GM23338 (cell line): ENCODE measurements around the gene ULBP1. TPM values are rescaled to one million over a fixed set of nuclear protein-coding genes. Genes with fewer than 3 reads are reported as not detected.
"Not testable (repeated sequence)": the region's sequence is repeated elsewhere in the genome, so short reads cannot be mapped to it uniquely, and the experiment has no call there.

Source experiments
- ATAC-seq: fragments of 200-7000 bp; cut with Tn5 transposase; 3 replicates; pipeline ENCODE4 v1.9.1; 2020
- DNase-seq: peaks from one replicate; pipeline ENCODE4 v3.0.0-alpha.2; 2015; ENCODE audit warnings: low spot score
- H2AFZ ChIP-seq: fragments of 200-600 bp; sonication (generic); 2 replicates; pipeline ENCODE4 v1.8.0; 2016; ENCODE audit warnings: antibody characterized with exemption, mild to moderate bottlenecking, moderate library complexity
- H3F3A ChIP-seq: fragments of 200-600 bp; sonication (generic); replicated peaks from 2 replicates; pipeline ENCODE4 v1.8.0; 2017; ENCODE audit warnings: antibody characterized with exemption, mixed run types, low read depth
- H3K27ac ChIP-seq: fragments of 200-600 bp; sonication (generic); 2 replicates; pipeline ENCODE4 v1.6.1; 2016; ENCODE audit warnings: low read depth
- H3K27me3 ChIP-seq: fragments of 200-600 bp; sonication (generic); 2 replicates; pipeline ENCODE4 v1.8.0; 2016; ENCODE audit warnings: mild to moderate bottlenecking, mixed run types, moderate library complexity; ENCODE audit not compliant: insufficient read depth
- H3K36me3 ChIP-seq: fragments of 200-600 bp; sonication (generic); 2 replicates; pipeline ENCODE4 v1.8.0; 2016; ENCODE audit warnings: mild to moderate bottlenecking; ENCODE audit not compliant: insufficient read depth
- H3K4me1 ChIP-seq: fragments of 200-600 bp; sonication (generic); 2 replicates; pipeline ENCODE4 v1.8.0; 2016; ENCODE audit warnings: mild to moderate bottlenecking, moderate library complexity; ENCODE audit not compliant: insufficient read depth
- H3K4me2 ChIP-seq: fragments of 200-600 bp; sonication (generic); 2 replicates; pipeline ENCODE4 v1.7.1; 2017; ENCODE audit warnings: mixed run types
- H3K4me3 ChIP-seq: fragments of 200-600 bp; sonication (generic); 2 replicates; pipeline ENCODE4 v1.6.1; 2016; ENCODE audit warnings: mixed run types
- H3K79me2 ChIP-seq: fragments of 200-600 bp; sonication (generic); replicated peaks from 2 replicates; pipeline ENCODE4 v1.8.0; 2017; ENCODE audit warnings: mild to moderate bottlenecking; ENCODE audit not compliant: insufficient read depth
- H3K9me2 ChIP-seq: fragments of 200-600 bp; sonication (generic); 2 replicates; pipeline ENCODE4 v1.8.0; 2017; ENCODE audit not compliant: insufficient read depth
- H4K20me1 ChIP-seq: fragments of 200-600 bp; sonication (generic); replicated peaks from 2 replicates; pipeline ENCODE4 v1.8.0; 2017; ENCODE audit warnings: mild to moderate bottlenecking; ENCODE audit not compliant: insufficient read depth
- H3K27ac Mint-ChIP-seq: 2 replicates; pipeline ENCODE4 v1.8.0; 2020; ENCODE audit warnings: inconsistent platforms, mild to moderate bottlenecking, moderate library complexity, mixed read lengths
- H3K27me3 Mint-ChIP-seq: 3 replicates; pipeline ENCODE4 v1.8.0; 2022; ENCODE audit warnings: low read depth, mild to moderate bottlenecking, moderate library complexity, mixed read lengths, inconsistent platforms; ENCODE audit not compliant: insufficient read depth, poor library complexity
- H3K36me3 Mint-ChIP-seq: 3 replicates; pipeline ENCODE4 v1.8.0; 2021; ENCODE audit warnings: low read depth, mild to moderate bottlenecking, inconsistent platforms, moderate library complexity, mixed read lengths
- H3K4me1 Mint-ChIP-seq: 3 replicates; pipeline ENCODE4 v1.8.0; 2020; ENCODE audit warnings: mild to moderate bottlenecking, inconsistent platforms, mixed read lengths
- H3K4me3 Mint-ChIP-seq: 3 replicates; pipeline ENCODE4 v1.8.0; 2021; ENCODE audit warnings: moderate library complexity, mild to moderate bottlenecking, inconsistent platforms, mixed read lengths
- H3K9me3 Mint-ChIP-seq: 3 replicates; pipeline ENCODE4 v1.8.0; 2020; ENCODE audit warnings: moderate library complexity, mild to moderate bottlenecking, inconsistent platforms, mixed read lengths
- CREB1 ChIP-seq: fragments of 250-450 bp; sonication (Bioruptor Pico); IDR thresholded peaks from 2 replicates; pipeline ENCODE4 v1.5.0; 2020; ENCODE audit warnings: low read depth, mild to moderate bottlenecking, moderate library complexity
- CTCF ChIP-seq, 2 experiments: fragments of 200-600 bp in 1 of 2; sonication (generic) in 1 of 2; conservative IDR thresholded peaks; 2 replicates each; pipeline versions ENCODE4 v1.5.1 to v1.6.1; 2016 to 2017; ENCODE audit warnings: antibody characterized with exemption in 2 of 2, low read depth in 2 of 2, mild to moderate bottlenecking in 2 of 2, moderate library complexity in 1 of 2
- ETS1 ChIP-seq: IDR thresholded peaks from 2 replicates; pipeline ENCODE4 v1.6.1; 2016; ENCODE audit warnings: antibody characterized with exemption
- EZH2 ChIP-seq: fragments of 200-600 bp; sonication (generic); IDR thresholded peaks from one replicate; pipeline ENCODE4 v1.8.0; 2017; ENCODE audit warnings: antibody characterized with exemption, mild to moderate bottlenecking, low read depth; ENCODE audit not compliant: unreplicated experiment
- EZH2phosphoT487 ChIP-seq: fragments of 200-600 bp; sonication (generic); IDR thresholded peaks from one replicate; pipeline ENCODE4 v1.8.1; 2018; ENCODE audit warnings: antibody characterized with exemption; ENCODE audit not compliant: unreplicated experiment
- JUNB ChIP-seq: IDR thresholded peaks from one replicate; pipeline ENCODE4 v1.6.1; 2016; ENCODE audit warnings: antibody characterized with exemption; ENCODE audit not compliant: unreplicated experiment
- POLR2AphosphoS5 ChIP-seq: IDR thresholded peaks from 2 replicates; pipeline ENCODE4 v1.6.1; 2016; ENCODE audit warnings: antibody characterized with exemption, low read depth
- REST ChIP-seq: IDR thresholded peaks from one replicate; pipeline ENCODE4 v1.6.1; 2018; ENCODE audit warnings: antibody characterized with exemption; ENCODE audit not compliant: unreplicated experiment
- STAT1 ChIP-seq: IDR thresholded peaks from one replicate; pipeline ENCODE4 v1.6.1; 2016; ENCODE audit warnings: antibody characterized with exemption; ENCODE audit not compliant: unreplicated experiment
- ZNF114 ChIP-seq: fragments of 250-450 bp; sonication (Bioruptor Pico); IDR thresholded peaks from 2 replicates; pipeline ENCODE4 v1.5.0; 2020; ENCODE audit warnings: mild to moderate bottlenecking, moderate library complexity
- ZNF331 ChIP-seq: fragments of 250-450 bp; sonication (Bioruptor Pico); IDR thresholded peaks from 2 replicates; pipeline ENCODE4 v1.5.0; 2020; ENCODE audit warnings: low read depth, mild to moderate bottlenecking, moderate library complexity
- polyA plus RNA-seq: library from polyadenylated mRNA; unstranded; fragments of >200 nt; fragmentation: Nextera tagmentation; extraction: Ambion mirVana; gene quantifications from 2 replicates; pipeline ENCODE4 v1.2.1, GENCODE V29; 2016
- total RNA-seq: library from RNA; depleted of rRNA; stranded (reverse); fragments of >200 nt; shearing (Covaris generic); gene quantifications from 2 replicates; pipeline ENCODE4 v1.2.3, GENCODE V29; 2014; rRNA removed

ULBP1 gene
- total and polyA plus RNA-seq, 2 experiments from 2014 or later = 0.74 to 1.7 TPM

- TF ChIP-seq REST (no peak), EZH2 (no peak), STAT1 (no peak), ETS1 (no peak), POLR2AphosphoS5 (no peak), CTCF (conservative IDR thresholded peaks at IDR 0.05; ENCODE audit: low read depth in 2 of 2) (no peak), ZNF331 (CRISPR knock-in tag) (no peak), CREB1 (CRISPR knock-in tag) (no peak), ZNF114 (CRISPR knock-in tag) (no peak), JUNB (no peak), EZH2phosphoT487 (no peak)
These were observed 55.3 kb downstream of the ULBP1 start (continued) for GRCh38 chr6:150018846-150019580.

GRCh38 chr6:150021870-150022269, 58.1 kb downstream of the ULBP1 start:
- H3K4me1 ChIP-seq = peaks cover 10% of the 10 kb centered on the region
- H3K79me2 ChIP-seq, H3K27ac ChIP-seq, H3K36me3 Mint-ChIP-seq, H3K4me3 Mint-ChIP-seq, H3K36me3 ChIP-seq, H3K9me2 ChIP-seq, ATAC-seq, H4K20me1 ChIP-seq, H3K9me3 Mint-ChIP-seq, H2AFZ ChIP-seq, H3K4me2 ChIP-seq, H3K4me3 ChIP-seq, H3F3A ChIP-seq, H3K4me1 Mint-ChIP-seq, H3K27ac Mint-ChIP-seq, DNase-seq: not testable (repeated sequence)
- peaks cover 63% of the 10 kb centered on the region for H3K27me3 ChIP-seq
- H3K27me3 Mint-ChIP-seq = peaks cover 41% of the 10 kb centered on the region

Other genes with a start within 250 kb of the ULBP1 start
- gene LATS1, start 245.8 kb upstream of the ULBP1 start, total RNA-seq = 17.2 and 18.8 TPM in 2 replicates
- gene LATS1, start 245.8 kb upstream of the ULBP1 start, polyA plus RNA-seq = 6.7 and 7.5 TPM in 2 replicates
- 71.8 and 87.2 TPM in 2 replicates for gene NUP43, start 217.4 kb upstream of the ULBP1 start, total RNA-seq
- gene NUP43, start 217.4 kb upstream of the ULBP1 start, polyA plus RNA-seq = 20.8 and 23.4 TPM in 2 replicates
- 161 and 168 TPM in 2 replicates for gene PCMT1, start 214.2 kb upstream of the ULBP1 start, total RNA-seq
- gene PCMT1, start 214.2 kb upstream of the ULBP1 start, polyA plus RNA-seq = 79.5 and 87.6 TPM in 2 replicates
- gene LRP11, start 99.6 kb upstream of the ULBP1 start, total RNA-seq = 31.5 and 37.1 TPM in 2 replicates
- gene LRP11, start 99.6 kb upstream of the ULBP1 start, polyA plus RNA-seq = 9.3 and 10.8 TPM in 2 replicates
- not detected in 2 replicates for gene RAET1E, start 65.8 kb upstream of the ULBP1 start, total RNA-seq
- not detected in 2 replicates for gene RAET1E, start 65.8 kb upstream of the ULBP1 start, polyA plus RNA-seq
- gene RAET1G, start 40.8 kb upstream of the ULBP1 start, total RNA-seq = not detected in 2 replicates
- gene RAET1G, start 40.8 kb upstream of the ULBP1 start, polyA plus RNA-seq = not detected in 2 replicates
- gene ULBP2, start 21.9 kb upstream of the ULBP1 start, total RNA-seq = 1.1 TPM in 1 of 2 replicates, not detected in the other
- 0.21 TPM in 1 of 2 replicates, not detected in the other for gene ULBP2, start 21.9 kb upstream of the ULBP1 start, polyA plus RNA-seq
- not detected in 2 replicates for gene RAET1L, start 61.6 kb downstream of the ULBP1 start, total RNA-seq
- gene RAET1L, start 61.6 kb downstream of the ULBP1 start, polyA plus RNA-seq = not detected in 2 replicates
- gene ULBP3, start 105.2 kb downstream of the ULBP1 start, total RNA-seq = 3.3 and 4.2 TPM in 2 replicates
- 0.56 and 0.60 TPM in 2 replicates for gene ULBP3, start 105.2 kb downstream of the ULBP1 start, polyA plus RNA-seq
- 0.62 and 1.4 TPM in 2 replicates for gene PPP1R14C, start 179.1 kb downstream of the ULBP1 start, total RNA-seq
- 0.90 and 1.1 TPM in 2 replicates for gene PPP1R14C, start 179.1 kb downstream of the ULBP1 start, polyA plus RNA-seq